PC-3 (cell line): ENCODE results near the gene ASAP3.

ENCODE experiments used
- CTCF ChIP-seq: fragments of 300-600 bp; sonication (generic); conservative IDR thresholded peaks from 2 replicates; pipeline ENCODE4 v1.5.1; 2017; ENCODE audit warnings: antibody characterized with exemption, low read depth, mild to moderate bottlenecking, low read length
- EZH2 ChIP-seq: fragments of 300-600 bp; sonication (generic); IDR thresholded peaks from one replicate; pipeline ENCODE4 v1.6.1; 2017; ENCODE audit warnings: antibody characterized with exemption, mild to moderate bottlenecking, low read length; ENCODE audit not compliant: unreplicated experiment
- EZH2phosphoT487 ChIP-seq: fragments of 300-600 bp; sonication (generic); IDR thresholded peaks from 2 replicates; pipeline ENCODE4 v1.6.1; 2018; ENCODE audit warnings: mild to moderate bottlenecking, antibody characterized with exemption, low read length, borderline replicate concordance

GRCh38 chr1:23383577-23384311 is 100.2 kb downstream of the ASAP3 start:
- no peak for TF ChIP-seq CTCF
- no peak for TF ChIP-seq EZH2
- TF ChIP-seq EZH2phosphoT487, result no peak
